Sigmoid colon (tissue), 7 donors: ENCODE measurements around the gene MAPK7. TPM values are rescaled to one million over a fixed set of nuclear protein-coding genes. Genes with fewer than 3 reads are reported as not detected.

ENCODE experiments used
- DNase-seq: peaks from one replicate; pipeline ENCODE4 v3.0.0-alpha.2; 2019
- H3K27ac ChIP-seq, 4 donors: fragments of 200-600 bp; sonication (generic); one replicate each; pipeline ENCODE4 v1.5.1; 2016 to 2019; ENCODE audit warnings: mild to moderate bottlenecking in 1 of 4
- H3K27me3 ChIP-seq, 3 donors: fragments of 200-600 bp; sonication (generic); one replicate each; pipeline ENCODE4 v1.5.1; 2019; ENCODE audit warnings: mild to moderate bottlenecking in 1 of 3
- H3K36me3 ChIP-seq, 4 donors: fragments of 200-600 bp; sonication (generic); one replicate each; pipeline ENCODE4 v1.5.1; 2016 to 2019
- H3K4me1 ChIP-seq, 4 donors: fragments of 200-600 bp; sonication (generic); one replicate each; pipeline ENCODE4 v1.5.1; 2017 to 2019
- H3K4me3 ChIP-seq, 4 donors: fragments of 200-600 bp; sonication (generic); one replicate each; pipeline ENCODE4 v1.5.1; 2017 to 2019; ENCODE audit warnings: mild to moderate bottlenecking in 2 of 4, moderate library complexity in 1 of 4
- H3K9me3 ChIP-seq, 4 donors: fragments of 200-600 bp in 3 of 4; sonication (generic) in 3 of 4; one replicate each; pipeline versions ENCODE4 v1.5.1 to v1.6.1; 2013 to 2019
- CTCF ChIP-seq, 4 experiments: fragments of 450-650 bp in 3 of 4; fragments of 200-600 bp in 1 of 4; IDR thresholded peaks; one replicate each; pipeline ENCODE4 v1.5.1; 2016 to 2019; ENCODE audit warnings: antibody characterized with exemption in 4 of 4, mild to moderate bottlenecking in 3 of 4, moderate library complexity in 2 of 4
- EP300 ChIP-seq, 4 donors: sonication (generic); formaldehyde crosslinking; IDR thresholded peaks; one replicate each; pipeline ENCODE4 v1.6.1; 2017; ENCODE audit warnings: antibody characterized with exemption in 4 of 4
- POLR2A ChIP-seq, 2 donors: fragments of 450-650 bp; IDR thresholded peaks; one replicate each; pipeline ENCODE4 v1.6.1; 2016; ENCODE audit warnings: antibody characterized with exemption in 2 of 2, mild to moderate bottlenecking in 2 of 2, moderate library complexity in 2 of 2
- POLR2AphosphoS5 ChIP-seq, 4 donors: sonication (generic); formaldehyde crosslinking; IDR thresholded peaks; one replicate each; pipeline ENCODE4 v1.6.1; 2017; ENCODE audit warnings: antibody characterized with exemption in 4 of 4
- WGBS, 2 donors: extraction: QIAGEN DNeasy Blood & Tissue Kit; methylation state at CpG; one replicate each; pipeline ENCODE4 v1.1.7; 2013; 5-methylcytosine and 5-hydroxymethylcytosine counted together
- intact Hi-C: fragments of 100-400 bp; cut with DNase I; formaldehyde crosslinking; loops from one replicate; pipeline ENCODE4 v1.15.1; 2023
- polyA plus RNA-seq, 3 donors: library from polyadenylated mRNA; stranded (reverse); fragments of 200-250 nt; gene quantifications; one replicate each; pipeline ENCODE4 v1.2.3, GENCODE V29; 2013
- total RNA-seq, 4 donors: library from RNA; depleted of rRNA; stranded (reverse); fragments of >200 nt; gene quantifications; one replicate each; pipeline ENCODE4 v1.1.0, GENCODE V29; 2016
- donor health status: healthy with polysubstance abuse.
- donor health status: Bipolar disorder and iron deficiency.
- donor health status: healthy.

MAPK7 gene
- total and polyA plus RNA-seq, 7 donors, result 18.3 to 45.7 (median 28.5) TPM

- Histone ChIP-seq H3K27me3 (no peaks in the 10 kb centered on the region), H3K27ac (peak overlapping the region; percentile 90 to 97 (median 96)), H3K36me3 (peaks cover 14 to 24% (median 19%) of the 10 kb centered on the region in 4 donors), H3K4me3 (peak overlapping the region in 3 of 4 donors; percentile 63 to 93 (median 87)), H3K9me3 (no peaks in the 10 kb centered on the region), H3K4me1 (peaks cover 0 to 37% (median 25%) of the 10 kb centered on the region in 4 donors)
- 11 to 42% methylated on average over 2 of the region's 2 CpGs for WGBS, 2 donors
- no peak for TF ChIP-seq POLR2A (IDR thresholded peaks at IDR 0.05)
- TF ChIP-seq EP300 (IDR thresholded peaks at IDR 0.05), result no peak
- TF ChIP-seq CTCF (IDR thresholded peaks at IDR 0.05), result no peak
- peak in 1 of 4 donors; percentile 8 for TF ChIP-seq POLR2AphosphoS5 (IDR thresholded peaks at IDR 0.05)
- peak; percentile 45 for DNase-seq
- intact Hi-C loops, result loop anchor here (1.0 to 5.0 kb wide), 3 partner anchors 15 to 130 kb away; partner anchors contain the start of gene B9D1
Measured at GRCh38 chr17:19376811-19377210, 1.5 kb upstream of the MAPK7 start.

- Histone ChIP-seq H3K36me3 (peaks cover 23 to 34% (median 28%) of the 10 kb centered on the region in 4 donors), H3K9me3 (no peaks in the 10 kb centered on the region), H3K27me3 (no peaks in the 10 kb centered on the region), H3K4me3 (peak overlapping the region; percentile 63 to 93 (median 88)), H3K27ac (peak overlapping the region; percentile 90 to 97 (median 96)), H3K4me1 (peaks cover 0 to 47% (median 34%) of the 10 kb centered on the region in 4 donors)
- TF ChIP-seq POLR2A (IDR thresholded peaks at IDR 0.05) (peak; percentile 60 to 63), EP300 (IDR thresholded peaks at IDR 0.05) (no peak), POLR2AphosphoS5 (IDR thresholded peaks at IDR 0.05) (peak; percentile 81 to 87 (median 86)), CTCF (IDR thresholded peaks at IDR 0.05) (no peak)
- intact Hi-C loops, result loop anchor here (1.0 to 5.0 kb wide), 3 partner anchors 16 to 129 kb away; partner anchors contain the start of gene B9D1
- WGBS, 2 donors, result 0% methylated on average over 67 of the region's 67 CpGs
- peak; percentile 99 for DNase-seq
Measured at GRCh38 chr17:19377602-19378415, 489 bp upstream of the MAPK7 start.

GRCh38 chr17:19379361-19380065 lies 1.2 kb downstream of the MAPK7 start:
- intact Hi-C loops, result loop anchor here (5.0 kb wide), 2 partner anchors 68 to 128 kb away; no protein-coding TSS in a partner anchor
- peak; percentile 59 for DNase-seq
- peaks cover 29 to 45% (median 36%) of the 10 kb centered on the region in 4 donors for H3K36me3 ChIP-seq
- H3K9me3 ChIP-seq, result no peaks in the 10 kb centered on the region
- H3K27me3 ChIP-seq, result no peaks in the 10 kb centered on the region
- peaks cover 0 to 64% (median 51%) of the 10 kb centered on the region in 4 donors for H3K4me1 ChIP-seq
- H3K4me3 ChIP-seq, result peak overlapping the region; percentile 63 to 93 (median 88)
- H3K27ac ChIP-seq, result peak overlapping the region; percentile 90 to 97 (median 96)
- 83 to 84% methylated on average over 13 of the region's 13 CpGs for WGBS, 2 donors
- TF ChIP-seq POLR2AphosphoS5 (IDR thresholded peaks at IDR 0.05) (no peak), EP300 (IDR thresholded peaks at IDR 0.05) (no peak), CTCF (IDR thresholded peaks at IDR 0.05) (no peak), POLR2A (IDR thresholded peaks at IDR 0.05) (no peak)

GRCh38 chr17:19380481-19381301 lies 2.4 kb downstream of the MAPK7 start:
- peak; percentile 69 for DNase-seq
- TF ChIP-seq POLR2AphosphoS5 (IDR thresholded peaks at IDR 0.05) (no peak), POLR2A (IDR thresholded peaks at IDR 0.05) (no peak), EP300 (IDR thresholded peaks at IDR 0.05) (no peak), CTCF (IDR thresholded peaks at IDR 0.05) (no peak)
- intact Hi-C loops, result no loop called here
- 92 to 93% methylated on average over 29 of the region's 29 CpGs for WGBS, 2 donors
- H3K4me3 ChIP-seq, result no peak overlapping the region
- H3K36me3 ChIP-seq, result peaks cover 29 to 45% (median 36%) of the 10 kb centered on the region in 4 donors
- H3K4me1 ChIP-seq, result peaks cover 0 to 76% (median 62%) of the 10 kb centered on the region in 4 donors
- no peaks in the 10 kb centered on the region for H3K9me3 ChIP-seq
- H3K27ac ChIP-seq, result peak overlapping the region in 3 of 4 donors; percentile 90 to 96 (median 96)
- H3K27me3 ChIP-seq, result no peaks in the 10 kb centered on the region
